Nephron (organoid): ENCODE measurements around the gene SLC7A8.
A peak's percentile ranks its signal among the peaks of the same experiment; 100 is the strongest.

Source experiments
- H3K27ac Mint-ChIP-seq, 3 experiments: 2 replicates each; pipeline ENCODE4 v1.8.0; 2020; ENCODE audit warnings: mixed read lengths in 3 of 3, mild to moderate bottlenecking in 2 of 3, moderate library complexity in 1 of 3
- H3K27me3 Mint-ChIP-seq: 2 replicates; pipeline ENCODE4 v1.8.0; 2021; ENCODE audit warnings: low read depth, mild to moderate bottlenecking, moderate library complexity, mixed read lengths
- H3K36me3 Mint-ChIP-seq: 2 replicates; pipeline ENCODE4 v1.8.0; 2020; ENCODE audit warnings: low read depth, mixed read lengths
- H3K4me1 Mint-ChIP-seq: 2 replicates; pipeline ENCODE4 v1.8.0; 2020; ENCODE audit warnings: mixed read lengths
- H3K4me3 Mint-ChIP-seq, 3 experiments: 2 replicates each; pipeline ENCODE4 v1.8.0; 2020; ENCODE audit warnings: mild to moderate bottlenecking in 3 of 3, mixed read lengths in 3 of 3, moderate library complexity in 2 of 3
- H3K9me3 Mint-ChIP-seq: 2 replicates; pipeline ENCODE4 v1.8.0; 2020; ENCODE audit warnings: mixed read lengths
- TF ChIP-seq, protein P1 (sequence below), 3 experiments: fragments of 200-600 bp; sonication (generic); IDR thresholded peaks; one replicate each; pipeline ENCODE4 v1.5.0; 2021; ENCODE audit warnings: antibody characterized with exemption in 3 of 3; ENCODE audit not compliant: unreplicated experiment in 3 of 3

The SLC7A8 gene

DNA sequence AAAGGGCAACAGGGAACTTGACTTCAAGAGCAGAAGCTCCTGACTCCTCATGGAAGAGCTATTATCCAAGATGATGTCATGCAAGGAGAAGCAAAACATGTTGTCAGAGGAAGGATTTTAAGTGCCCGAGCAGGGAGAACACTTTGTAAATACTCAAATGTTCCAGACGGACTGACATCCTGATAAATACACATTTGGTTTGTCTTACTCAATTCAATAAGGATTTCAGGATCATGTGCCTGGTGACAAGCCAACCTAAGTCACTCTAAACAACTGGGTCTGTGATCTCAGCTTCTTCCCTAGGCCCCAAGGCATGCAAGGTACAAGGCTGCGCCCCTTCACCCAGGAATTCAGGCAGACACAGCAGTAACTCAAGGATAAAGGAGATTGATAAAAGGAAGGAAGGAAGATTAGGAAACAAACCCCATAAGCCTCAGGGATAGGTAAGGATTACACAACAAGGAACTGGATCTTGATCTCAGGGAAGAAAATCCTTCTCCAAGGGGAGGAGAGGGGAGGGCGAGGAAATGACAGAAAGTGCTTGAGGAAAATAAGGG is 37.6 kb downstream of the SLC7A8 start:
- TF ChIP-seq, protein P1, sequence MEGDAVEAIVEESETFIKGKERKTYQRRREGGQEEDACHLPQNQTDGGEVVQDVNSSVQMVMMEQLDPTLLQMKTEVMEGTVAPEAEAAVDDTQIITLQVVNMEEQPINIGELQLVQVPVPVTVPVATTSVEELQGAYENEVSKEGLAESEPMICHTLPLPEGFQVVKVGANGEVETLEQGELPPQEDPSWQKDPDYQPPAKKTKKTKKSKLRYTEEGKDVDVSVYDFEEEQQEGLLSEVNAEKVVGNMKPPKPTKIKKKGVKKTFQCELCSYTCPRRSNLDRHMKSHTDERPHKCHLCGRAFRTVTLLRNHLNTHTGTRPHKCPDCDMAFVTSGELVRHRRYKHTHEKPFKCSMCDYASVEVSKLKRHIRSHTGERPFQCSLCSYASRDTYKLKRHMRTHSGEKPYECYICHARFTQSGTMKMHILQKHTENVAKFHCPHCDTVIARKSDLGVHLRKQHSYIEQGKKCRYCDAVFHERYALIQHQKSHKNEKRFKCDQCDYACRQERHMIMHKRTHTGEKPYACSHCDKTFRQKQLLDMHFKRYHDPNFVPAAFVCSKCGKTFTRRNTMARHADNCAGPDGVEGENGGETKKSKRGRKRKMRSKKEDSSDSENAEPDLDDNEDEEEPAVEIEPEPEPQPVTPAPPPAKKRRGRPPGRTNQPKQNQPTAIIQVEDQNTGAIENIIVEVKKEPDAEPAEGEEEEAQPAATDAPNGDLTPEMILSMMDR (IDR thresholded peaks at IDR 0.05; ENCODE audit: unreplicated experiment in 3 of 3), result no peak
- peaks cover 5% of the 10 kb centered on the region for H3K4me1 Mint-ChIP-seq
- no peaks in the 10 kb centered on the region for H3K27me3 Mint-ChIP-seq
- peak overlapping the region in 1 of 3 experiments; percentile 2 for H3K27ac Mint-ChIP-seq
- peaks cover 65% of the 10 kb centered on the region for H3K36me3 Mint-ChIP-seq
- peaks cover 3% of the 10 kb centered on the region for H3K9me3 Mint-ChIP-seq
- H3K4me3 Mint-ChIP-seq, result no peak overlapping the region

DNA sequence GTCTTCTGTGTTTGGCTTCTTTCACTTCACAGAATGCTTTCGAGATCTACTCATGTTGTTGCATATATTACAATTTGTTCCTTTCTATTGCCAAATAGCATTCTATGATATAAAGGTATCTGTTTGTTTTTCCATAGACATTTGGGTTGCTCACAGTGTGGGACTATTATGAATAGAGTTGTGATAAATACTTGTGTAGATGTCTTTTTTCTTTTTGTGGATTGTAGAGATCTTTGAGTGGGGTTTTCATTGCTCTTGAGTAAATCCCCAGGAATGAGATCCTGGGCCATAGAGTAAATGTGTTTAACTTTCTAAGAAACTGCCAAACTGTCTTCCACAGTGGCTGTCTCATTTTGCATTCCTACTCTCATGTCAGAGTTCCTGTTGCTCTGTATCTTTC is 39.5 kb downstream of the SLC7A8 start:
- Mint-ChIP-seq H3K36me3 (peaks cover 68% of the 10 kb centered on the region), H3K4me3 (no peak overlapping the region), H3K4me1 (no peaks in the 10 kb centered on the region), H3K27ac (no peak overlapping the region), H3K27me3 (no peaks in the 10 kb centered on the region), H3K9me3 (no peaks in the 10 kb centered on the region)
- TF ChIP-seq, protein P1 (IDR thresholded peaks at IDR 0.05; ENCODE audit: unreplicated experiment in 3 of 3), result no peak

DNA sequence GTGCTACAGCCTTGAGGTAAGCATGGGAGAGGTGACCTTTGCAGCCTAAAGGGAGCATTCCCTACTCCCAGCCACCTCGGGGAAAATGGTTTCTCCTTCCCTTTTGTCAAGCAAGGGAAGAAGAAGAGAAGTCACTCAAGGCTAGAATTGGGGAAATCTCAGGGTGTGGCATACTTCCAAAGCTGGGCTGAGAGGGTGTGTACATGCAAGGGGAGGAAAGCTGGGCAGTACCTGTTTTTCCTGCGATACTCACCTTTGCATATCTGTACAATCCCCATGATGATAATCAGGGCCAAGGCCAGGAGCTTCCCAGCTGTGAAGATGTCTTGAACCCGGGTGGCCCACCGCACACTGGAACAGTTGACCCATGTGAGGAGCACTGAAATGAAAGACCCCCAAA is 40.6 kb downstream of the SLC7A8 start:
- Mint-ChIP-seq H3K27ac (no peak overlapping the region), H3K4me1 (no peaks in the 10 kb centered on the region), H3K4me3 (no peak overlapping the region), H3K36me3 (peaks cover 68% of the 10 kb centered on the region), H3K27me3 (no peaks in the 10 kb centered on the region), H3K9me3 (no peaks in the 10 kb centered on the region)
- TF ChIP-seq, protein P1 (IDR thresholded peaks at IDR 0.05; ENCODE audit: unreplicated experiment in 3 of 3), result no peak

DNA sequence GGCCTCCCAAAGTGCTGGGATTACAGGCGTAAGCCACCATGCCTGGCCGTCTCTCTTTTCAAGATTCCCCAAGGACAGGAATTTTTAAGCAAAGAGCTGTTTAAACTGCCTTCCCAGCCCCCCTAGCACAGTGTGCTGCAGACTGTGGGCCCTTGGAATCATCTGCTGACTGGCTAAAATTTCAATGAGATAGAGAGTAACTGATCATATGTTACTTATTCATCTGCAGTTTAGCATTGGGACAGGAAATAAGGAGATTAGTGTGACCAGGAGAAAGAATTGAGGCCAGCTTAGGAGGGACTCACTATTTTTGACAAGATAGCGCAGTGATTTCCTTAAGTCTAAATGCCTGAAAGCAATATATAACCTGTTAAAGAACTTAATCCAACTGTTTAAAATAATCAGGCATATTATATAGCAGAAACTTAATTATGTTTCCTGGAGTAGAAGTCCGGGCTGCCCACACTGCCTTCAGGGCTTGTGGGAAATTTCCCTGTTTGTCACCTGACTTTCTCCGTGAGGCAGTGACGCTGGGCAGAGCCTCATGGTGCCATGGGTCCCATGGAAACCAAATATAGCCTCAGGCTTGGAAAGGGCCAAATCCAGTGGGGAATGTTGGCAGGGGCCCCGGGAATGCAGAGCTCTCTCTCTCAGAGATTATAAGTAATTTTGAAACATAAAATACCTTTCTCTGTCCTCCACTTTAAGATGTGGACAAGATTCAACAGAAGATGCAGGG is 41.6 kb downstream of the SLC7A8 start:
- TF ChIP-seq, protein P1 (IDR thresholded peaks at IDR 0.05; ENCODE audit: unreplicated experiment in 3 of 3), result no peak
- Mint-ChIP-seq H3K27me3 (no peaks in the 10 kb centered on the region), H3K4me3 (no peak overlapping the region), H3K36me3 (peaks cover 66% of the 10 kb centered on the region), H3K4me1 (no peaks in the 10 kb centered on the region), H3K9me3 (no peaks in the 10 kb centered on the region), H3K27ac (peak overlapping the region in 1 of 3 experiments; percentile 44)

DNA sequence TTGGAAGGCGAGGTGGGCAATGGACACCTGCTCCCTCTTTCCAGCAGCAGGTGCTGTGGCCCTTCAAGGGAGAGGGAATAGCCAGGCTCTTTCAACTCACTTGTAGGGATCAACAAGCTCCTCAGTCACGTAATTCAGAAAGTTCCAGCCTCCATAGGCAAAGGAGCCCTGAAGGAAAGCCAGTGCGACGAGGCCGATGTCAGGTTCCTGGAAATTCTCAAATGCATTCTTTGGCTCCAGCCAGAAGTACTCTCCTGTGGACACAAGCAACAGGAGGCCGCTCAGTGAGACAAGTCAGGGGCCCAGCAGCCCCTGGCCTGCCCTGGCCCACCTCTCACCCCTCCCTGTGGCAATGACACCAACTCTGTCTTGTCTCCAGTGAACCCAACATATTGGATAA is 43.1 kb downstream of the SLC7A8 start:
- no peaks in the 10 kb centered on the region for H3K4me1 Mint-ChIP-seq
- no peak overlapping the region for H3K4me3 Mint-ChIP-seq
- peaks cover 60% of the 10 kb centered on the region for H3K36me3 Mint-ChIP-seq
- TF ChIP-seq, protein P1 (IDR thresholded peaks at IDR 0.05; ENCODE audit: unreplicated experiment in 3 of 3), result no peak
- no peak overlapping the region for H3K27ac Mint-ChIP-seq
- no peaks in the 10 kb centered on the region for H3K27me3 Mint-ChIP-seq
- no peaks in the 10 kb centered on the region for H3K9me3 Mint-ChIP-seq

DNA sequence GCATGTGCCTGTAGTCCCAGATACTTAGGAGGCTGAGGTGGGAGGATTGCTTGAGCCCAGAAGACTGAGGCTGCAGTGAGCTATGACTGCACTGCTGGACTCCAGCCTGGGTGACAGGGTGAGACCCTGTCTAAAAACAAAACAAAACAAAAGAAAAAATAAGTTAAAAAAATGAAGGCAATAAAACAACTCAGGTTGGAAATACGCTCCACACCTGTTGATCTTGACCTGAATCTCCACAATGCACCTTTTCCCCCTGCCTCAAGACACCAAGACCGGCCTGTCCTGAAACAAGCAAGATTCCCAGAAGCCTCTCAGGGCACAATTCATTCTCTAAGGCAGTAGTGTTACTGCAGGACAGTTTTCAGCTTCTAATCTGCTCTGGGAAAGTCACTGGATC is 43.6 kb downstream of the SLC7A8 start:
- TF ChIP-seq, protein P1 (IDR thresholded peaks at IDR 0.05; ENCODE audit: unreplicated experiment in 3 of 3), result no peak
- no peaks in the 10 kb centered on the region for H3K4me1 Mint-ChIP-seq
- H3K9me3 Mint-ChIP-seq, result no peaks in the 10 kb centered on the region
- peaks cover 60% of the 10 kb centered on the region for H3K36me3 Mint-ChIP-seq
- no peaks in the 10 kb centered on the region for H3K27me3 Mint-ChIP-seq
- H3K27ac Mint-ChIP-seq, result no peak overlapping the region
- H3K4me3 Mint-ChIP-seq, result no peak overlapping the region
